HepG2 (cell line): ENCODE data around the gene GRAP.

Source experiments
- EZH2 ChIP-seq: conservative IDR thresholded peaks from 2 replicates; pipeline ENCODE4 v1.6.1; 2012; ENCODE audit warnings: mild to moderate bottlenecking, low read depth, low read length, moderate library complexity
- HOXA9 ChIP-seq: sonication (generic); formaldehyde crosslinking; IDR thresholded peaks from 2 replicates; pipeline ENCODE4 v1.8.1; 2022; ENCODE audit warnings: missing genetic modification reagents, mild to moderate bottlenecking, moderate library complexity, borderline replicate concordance
- KDM6A ChIP-seq: IDR thresholded peaks from 2 replicates; pipeline ENCODE4 v1.6.1; 2016; ENCODE audit warnings: low read depth
- RBAK ChIP-seq: sonication (generic); formaldehyde crosslinking; IDR thresholded peaks from 2 replicates; pipeline ENCODE4 v1.5.1; 2020; ENCODE audit warnings: mild to moderate bottlenecking, missing genetic modification reagents
- TAF1 ChIP-seq: sonication (generic); formaldehyde crosslinking; IDR thresholded peaks from 2 replicates; pipeline ENCODE4 v1.4.0; 2020; ENCODE audit warnings: missing genetic modification reagents
- TCF12 ChIP-seq, 2 experiments: fragments of 450-650 bp in 1 of 2; sonication (generic) in 1 of 2; formaldehyde crosslinking in 1 of 2; IDR thresholded peaks; 2 replicates each; pipeline versions ENCODE4 v1.6.1 to v1.8.0; 2017 to 2022; ENCODE audit warnings: antibody characterized with exemption in 1 of 2, mild to moderate bottlenecking in 1 of 2, missing genetic modification reagents in 1 of 2, moderate library complexity in 1 of 2
- TCF7L2 ChIP-seq: IDR thresholded peaks from 2 replicates; pipeline ENCODE4 v1.6.1; 2011; ENCODE audit warnings: mild to moderate bottlenecking, low read depth, low read length, moderate library complexity
- YY1 ChIP-seq: IDR thresholded peaks from 2 replicates; pipeline ENCODE4 v1.6.1; 2011; ENCODE audit warnings: low read length, low read depth, moderate library complexity, mild to moderate bottlenecking; ENCODE audit not compliant: insufficient read depth, insufficient replicate concordance
- ZNF354B ChIP-seq: sonication (generic); formaldehyde crosslinking; IDR thresholded peaks from 2 replicates; pipeline ENCODE4 v1.8.0; 2022; ENCODE audit warnings: mild to moderate bottlenecking, missing genetic modification reagents
- ZNF562 ChIP-seq: sonication (generic); formaldehyde crosslinking; IDR thresholded peaks from 2 replicates; pipeline ENCODE4 v1.8.0; 2022; ENCODE audit warnings: missing genetic modification reagents, borderline replicate concordance
- TF ChIP-seq, protein P1 (sequence below): sonication (generic); formaldehyde crosslinking; IDR thresholded peaks from 2 replicates; pipeline ENCODE4 v1.5.0; 2020; ENCODE audit warnings: mild to moderate bottlenecking, missing genetic modification reagents, moderate library complexity

DNA sequence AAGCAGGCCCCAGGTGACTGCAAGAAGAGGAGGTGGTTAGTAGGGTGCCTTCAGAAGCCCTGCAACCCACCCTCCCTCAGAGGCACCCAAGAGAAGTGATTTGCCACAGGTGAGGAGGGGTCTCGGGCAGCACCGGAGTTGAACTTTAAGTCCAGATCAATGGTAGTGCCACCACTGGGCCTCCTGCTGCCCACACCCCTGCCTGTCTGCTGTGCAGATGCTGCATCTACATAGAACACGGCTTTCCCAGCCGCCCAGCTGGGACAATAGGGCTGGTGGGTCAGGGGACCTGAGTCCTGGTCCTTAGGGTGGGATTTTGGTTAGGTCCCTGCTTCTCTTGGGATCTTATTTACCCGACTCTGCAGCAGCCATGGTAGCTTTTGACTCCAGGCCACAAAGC is 24.6 kb downstream of the GRAP start:
- TF ChIP-seq TCF7L2 (no peak), EZH2 (no peak), ZNF562 (CRISPR knock-in tag) (no peak), KDM6A (CRISPR knock-in tag) (no peak), TCF12 (IDR thresholded peaks at IDR 0.05) (no peak), TCF12 (CRISPR knock-in tag; IDR thresholded peaks at IDR 0.05) (no peak), YY1 (no peak), TAF1 (no peak), RBAK (CRISPR knock-in tag) (no peak), ZNF354B (no peak), HOXA9 (CRISPR knock-in tag) (no peak)
- TF ChIP-seq, protein P1, sequence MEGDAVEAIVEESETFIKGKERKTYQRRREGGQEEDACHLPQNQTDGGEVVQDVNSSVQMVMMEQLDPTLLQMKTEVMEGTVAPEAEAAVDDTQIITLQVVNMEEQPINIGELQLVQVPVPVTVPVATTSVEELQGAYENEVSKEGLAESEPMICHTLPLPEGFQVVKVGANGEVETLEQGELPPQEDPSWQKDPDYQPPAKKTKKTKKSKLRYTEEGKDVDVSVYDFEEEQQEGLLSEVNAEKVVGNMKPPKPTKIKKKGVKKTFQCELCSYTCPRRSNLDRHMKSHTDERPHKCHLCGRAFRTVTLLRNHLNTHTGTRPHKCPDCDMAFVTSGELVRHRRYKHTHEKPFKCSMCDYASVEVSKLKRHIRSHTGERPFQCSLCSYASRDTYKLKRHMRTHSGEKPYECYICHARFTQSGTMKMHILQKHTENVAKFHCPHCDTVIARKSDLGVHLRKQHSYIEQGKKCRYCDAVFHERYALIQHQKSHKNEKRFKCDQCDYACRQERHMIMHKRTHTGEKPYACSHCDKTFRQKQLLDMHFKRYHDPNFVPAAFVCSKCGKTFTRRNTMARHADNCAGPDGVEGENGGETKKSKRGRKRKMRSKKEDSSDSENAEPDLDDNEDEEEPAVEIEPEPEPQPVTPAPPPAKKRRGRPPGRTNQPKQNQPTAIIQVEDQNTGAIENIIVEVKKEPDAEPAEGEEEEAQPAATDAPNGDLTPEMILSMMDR, result no peak
